ENCODE results near the gene SLC6A14. TPM values are rescaled to one million over a fixed set of nuclear protein-coding genes. Genes with fewer than 3 reads are reported as not detected.

SLC6A14 gene
- total and polyA plus RNA-seq, 2 donors (not counting 1 experiment from before 2014, with no cell fraction given): not detected

GRCh38 chrX:116417968-116418367 is 18.4 kb upstream of the SLC6A14 start:
- H3K4me3 Mint-ChIP-seq: no peak overlapping the region
- H3K27me3 ChIP-seq (replicated peaks in 1 of 4; ENCODE audit: control extremely low read depth in 1 of 4, control insufficient read depth in 3 of 4, insufficient read depth in 4 of 4, low read length in 3 of 4): no peaks in the 10 kb centered on the region
- no peak overlapping the region for H3K9ac ChIP-seq (ENCODE audit: low read length)
- CTCF ChIA-PET: no interaction called here
- H3K9me3 ChIP-seq (ENCODE audit: control extremely low read depth in 1 of 3, control insufficient read depth in 2 of 3, insufficient read depth in 1 of 3, low read length in 2 of 3): no peaks in the 10 kb centered on the region
- POLR2A ChIA-PET: no interaction called here
- H3K27me3 Mint-ChIP-seq: no peaks in the 10 kb centered on the region
- no peaks in the 10 kb centered on the region for H3K36me3 ChIP-seq (replicated peaks in 1 of 2; ENCODE audit: control extremely low read depth in 1 of 2, control insufficient read depth in 1 of 2, extremely low read depth in 1 of 2, insufficient read depth in 2 of 2, low read length in 1 of 2)
- no peak for ATAC-seq (ENCODE audit: low read depth)
- H3K4me1 ChIP-seq (ENCODE audit: control insufficient read depth in 2 of 2, insufficient read depth in 2 of 2, low read length in 2 of 2): no peaks in the 10 kb centered on the region
- WGBS (ENCODE audit: insufficient coverage): no CpG with 5 or more reads among the region's 4 CpGs
- TF ChIP-seq EZH2 (IDR thresholded peaks at IDR 0.05; ENCODE audit: borderline replicate concordance, insufficient read depth, low read depth, low read length, poor library complexity, severe bottlenecking) (no peak), CTCF (IDR thresholded peaks at IDR 0.05) (no peak)
- no peaks in the 10 kb centered on the region for H3K79me2 ChIP-seq (ENCODE audit: control insufficient read depth, insufficient read depth, low read length)
- H3K27ac ChIP-seq (ENCODE audit: low read length in 2 of 2): no peak overlapping the region
- no peaks in the 10 kb centered on the region for H3K4me1 Mint-ChIP-seq
- no peak overlapping the region for H3K4me2 ChIP-seq (replicated peaks; ENCODE audit: low read depth, low read length, poor library complexity, severe bottlenecking)
- DNase-seq: no peak
- no peak overlapping the region for H3K4me3 ChIP-seq (ENCODE audit: control extremely low read depth in 1 of 5, extremely low read depth in 1 of 5, insufficient read depth in 1 of 5, low read depth in 2 of 5, low read length in 4 of 5)
- H3K9me3 Mint-ChIP-seq (ENCODE audit: insufficient read depth): no peaks in the 10 kb centered on the region
- intact Hi-C loops (cut with micrococcal nuclease): no loop called here
- H2AFZ ChIP-seq (ENCODE audit: insufficient read depth, low read depth, low read length, poor library complexity, severe bottlenecking): no peak overlapping the region
- H4K20me1 ChIP-seq (ENCODE audit: control insufficient read depth, insufficient read depth, low read length, poor library complexity, severe bottlenecking): no peaks in the 10 kb centered on the region
- no peak overlapping the region for H3K27ac Mint-ChIP-seq

GRCh38 chrX:116427978-116428377 is 8.4 kb upstream of the SLC6A14 start:
- no peak overlapping the region for H3K4me3 Mint-ChIP-seq
- H4K20me1 ChIP-seq (ENCODE audit: control insufficient read depth, insufficient read depth, low read length, poor library complexity, severe bottlenecking): no peaks in the 10 kb centered on the region
- no CpG with 5 or more reads among the region's 3 CpGs for WGBS (ENCODE audit: insufficient coverage)
- H3K9ac ChIP-seq (ENCODE audit: low read length): no peak overlapping the region
- no peak overlapping the region for H3K27ac ChIP-seq (ENCODE audit: low read length in 2 of 2)
- POLR2A ChIA-PET: no interaction called here
- no peak for TF ChIP-seq EZH2 (IDR thresholded peaks at IDR 0.05; ENCODE audit: borderline replicate concordance, insufficient read depth, low read depth, low read length, poor library complexity, severe bottlenecking)
- no peak for TF ChIP-seq CTCF (IDR thresholded peaks at IDR 0.05)
- H3K79me2 ChIP-seq (ENCODE audit: control insufficient read depth, insufficient read depth, low read length): no peaks in the 10 kb centered on the region
- no peak overlapping the region for H2AFZ ChIP-seq (ENCODE audit: insufficient read depth, low read depth, low read length, poor library complexity, severe bottlenecking)
- H3K27me3 Mint-ChIP-seq: no peaks in the 10 kb centered on the region
- no peak overlapping the region for H3K27ac Mint-ChIP-seq
- no peak overlapping the region for H3K4me2 ChIP-seq (replicated peaks; ENCODE audit: low read depth, low read length, poor library complexity, severe bottlenecking)
- no peak for DNase-seq
- no peaks in the 10 kb centered on the region for H3K9me3 Mint-ChIP-seq (ENCODE audit: insufficient read depth)
- intact Hi-C loops (cut with micrococcal nuclease): no loop called here
- no peak for ATAC-seq (ENCODE audit: low read depth)
- H3K9me3 ChIP-seq (ENCODE audit: control extremely low read depth in 1 of 3, control insufficient read depth in 2 of 3, insufficient read depth in 1 of 3, low read length in 2 of 3): no peaks in the 10 kb centered on the region
- H3K4me1 Mint-ChIP-seq: no peaks in the 10 kb centered on the region
- no peaks in the 10 kb centered on the region for H3K4me1 ChIP-seq (ENCODE audit: control insufficient read depth in 2 of 2, insufficient read depth in 2 of 2, low read length in 2 of 2)
- H3K4me3 ChIP-seq (ENCODE audit: control extremely low read depth in 1 of 5, extremely low read depth in 1 of 5, insufficient read depth in 1 of 5, low read depth in 2 of 5, low read length in 4 of 5): no peak overlapping the region
- CTCF ChIA-PET: no interaction called here
- no peaks in the 10 kb centered on the region for H3K27me3 ChIP-seq (replicated peaks in 1 of 4; ENCODE audit: control extremely low read depth in 1 of 4, control insufficient read depth in 3 of 4, insufficient read depth in 4 of 4, low read length in 3 of 4)
- no peaks in the 10 kb centered on the region for H3K36me3 ChIP-seq (replicated peaks in 1 of 2; ENCODE audit: control extremely low read depth in 1 of 2, control insufficient read depth in 1 of 2, extremely low read depth in 1 of 2, insufficient read depth in 2 of 2, low read length in 1 of 2)
